Thoracic aorta endothelial cell (primary cell): ENCODE measurements around the gene C11orf58. TPM values are rescaled to one million over a fixed set of nuclear protein-coding genes. Genes with fewer than 3 reads are reported as not detected.

Experiments
- total RNA-seq: library from RNA; depleted of rRNA; stranded (reverse); fragments of >200 nt; gene quantifications from 2 replicates; pipeline ENCODE4 v1.2.3, GENCODE V29; 2012

Gene C11orf58
- total RNA-seq = 169 and 233 TPM in 2 replicates

GRCh38 chr11:16738193-16738946 lies at the start of gene C11orf58:
TSS of gene C11orf58 (plus strand) at chr11:16738647. CDS start at chr11:16738779, 132 bp downstream.

